ENCODE measurements around the gene SAMD14. TPM values are rescaled to one million over a fixed set of nuclear protein-coding genes. Genes with fewer than 3 reads are reported as not detected.

The SAMD14 gene
- total RNA-seq, 1 donor from 2014 or later, result 21.5 TPM

- intact Hi-C loops (cut with DNase I), result no loop called here
- no peaks in the 10 kb centered on the region for H3K27me3 ChIP-seq
- H3K4me3 ChIP-seq, result no peak overlapping the region
- no peaks in the 10 kb centered on the region for H3K4me1 ChIP-seq
- H3K9me3 ChIP-seq, result no peaks in the 10 kb centered on the region
- no peak overlapping the region for H3K27ac ChIP-seq
- ATAC-seq (no peak), DNase-seq (no peak)
- H3K36me3 ChIP-seq, result peaks cover 92% of the 10 kb centered on the region
- TF ChIP-seq, protein P1, sequence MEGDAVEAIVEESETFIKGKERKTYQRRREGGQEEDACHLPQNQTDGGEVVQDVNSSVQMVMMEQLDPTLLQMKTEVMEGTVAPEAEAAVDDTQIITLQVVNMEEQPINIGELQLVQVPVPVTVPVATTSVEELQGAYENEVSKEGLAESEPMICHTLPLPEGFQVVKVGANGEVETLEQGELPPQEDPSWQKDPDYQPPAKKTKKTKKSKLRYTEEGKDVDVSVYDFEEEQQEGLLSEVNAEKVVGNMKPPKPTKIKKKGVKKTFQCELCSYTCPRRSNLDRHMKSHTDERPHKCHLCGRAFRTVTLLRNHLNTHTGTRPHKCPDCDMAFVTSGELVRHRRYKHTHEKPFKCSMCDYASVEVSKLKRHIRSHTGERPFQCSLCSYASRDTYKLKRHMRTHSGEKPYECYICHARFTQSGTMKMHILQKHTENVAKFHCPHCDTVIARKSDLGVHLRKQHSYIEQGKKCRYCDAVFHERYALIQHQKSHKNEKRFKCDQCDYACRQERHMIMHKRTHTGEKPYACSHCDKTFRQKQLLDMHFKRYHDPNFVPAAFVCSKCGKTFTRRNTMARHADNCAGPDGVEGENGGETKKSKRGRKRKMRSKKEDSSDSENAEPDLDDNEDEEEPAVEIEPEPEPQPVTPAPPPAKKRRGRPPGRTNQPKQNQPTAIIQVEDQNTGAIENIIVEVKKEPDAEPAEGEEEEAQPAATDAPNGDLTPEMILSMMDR (IDR thresholded peaks at IDR 0.05), result no peak
Measured at GRCh38 chr17:50072925-50073324, 57.0 kb downstream of the SAMD14 start.

DNA sequence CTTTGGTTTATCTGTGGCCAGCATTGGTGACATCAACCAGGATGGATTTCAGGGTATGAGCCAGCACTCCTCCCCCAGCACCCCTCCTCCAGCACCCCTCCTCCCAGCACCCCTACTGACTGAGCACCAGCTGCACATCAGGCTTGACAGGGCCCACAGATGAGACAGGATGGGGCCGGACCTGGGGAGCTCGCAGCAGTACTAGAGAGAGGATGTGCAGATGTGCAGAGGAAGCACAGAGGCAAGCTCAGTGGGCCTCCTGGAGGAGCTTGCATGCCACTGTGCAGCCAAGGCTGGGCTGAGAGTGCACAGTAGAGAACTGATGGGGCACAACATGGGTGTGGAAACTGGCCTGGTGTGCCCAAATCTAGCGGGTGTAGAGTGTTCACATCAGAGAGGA is 57.8 kb downstream of the SAMD14 start:
- intact Hi-C loops (cut with DNase I), result no loop called here
- H3K4me1 ChIP-seq, result no peaks in the 10 kb centered on the region
- DNase-seq (no peak), ATAC-seq (no peak)
- no peak overlapping the region for H3K27ac ChIP-seq
- TF ChIP-seq, protein P1 (IDR thresholded peaks at IDR 0.05), result no peak
- H3K4me3 ChIP-seq, result no peak overlapping the region
- peaks cover 92% of the 10 kb centered on the region for H3K36me3 ChIP-seq
- H3K27me3 ChIP-seq, result no peaks in the 10 kb centered on the region
- no peaks in the 10 kb centered on the region for H3K9me3 ChIP-seq

DNA sequence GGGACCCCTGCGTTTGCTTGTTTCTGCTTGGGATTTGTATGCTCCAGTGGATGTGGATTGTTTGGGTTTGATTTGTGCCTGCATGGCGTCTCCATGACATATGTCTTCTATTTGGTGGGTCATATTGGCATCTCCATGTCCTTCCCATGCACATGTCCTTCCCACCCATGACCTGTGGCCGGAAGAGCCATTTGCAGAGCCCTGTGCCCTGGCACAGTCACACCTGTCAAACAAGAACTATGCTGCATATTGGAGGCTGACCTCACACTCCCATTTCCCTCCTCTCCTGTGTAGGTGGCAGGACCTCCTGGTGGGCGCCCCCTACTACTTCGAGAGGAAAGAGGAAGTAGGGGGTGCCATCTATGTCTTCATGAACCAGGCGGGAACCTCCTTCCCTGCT is 58.3 kb downstream of the SAMD14 start:
- no peak overlapping the region for H3K27ac ChIP-seq
- intact Hi-C loops (cut with DNase I), result no loop called here
- DNase-seq (no peak), ATAC-seq (no peak)
- TF ChIP-seq, protein P1 (IDR thresholded peaks at IDR 0.05), result no peak
- H3K27me3 ChIP-seq, result no peaks in the 10 kb centered on the region
- no peaks in the 10 kb centered on the region for H3K4me1 ChIP-seq
- H3K4me3 ChIP-seq, result no peak overlapping the region
- no peaks in the 10 kb centered on the region for H3K9me3 ChIP-seq
- peaks cover 92% of the 10 kb centered on the region for H3K36me3 ChIP-seq

GRCh38 chr17:50070908-50071680 is 58.9 kb downstream of the SAMD14 start:
- TF ChIP-seq, protein P1 (IDR thresholded peaks at IDR 0.05), result no peak
- Histone ChIP-seq H3K9me3 (no peaks in the 10 kb centered on the region), H3K4me1 (no peaks in the 10 kb centered on the region), H3K27ac (no peak overlapping the region), H3K27me3 (no peaks in the 10 kb centered on the region), H3K4me3 (no peak overlapping the region), H3K36me3 (peaks cover 89% of the 10 kb centered on the region)
- intact Hi-C loops (cut with DNase I), result no loop called here
- ATAC-seq (no peak), DNase-seq (no peak)

GRCh38 chr17:50067996-50068395 is 62.0 kb downstream of the SAMD14 start:
- intact Hi-C loops (cut with DNase I), result no loop called here
- Histone ChIP-seq H3K9me3 (no peaks in the 10 kb centered on the region), H3K36me3 (peaks cover 60% of the 10 kb centered on the region), H3K27ac (no peak overlapping the region), H3K4me3 (no peak overlapping the region), H3K4me1 (peaks cover 25% of the 10 kb centered on the region), H3K27me3 (no peaks in the 10 kb centered on the region)
- TF ChIP-seq, protein P1 (IDR thresholded peaks at IDR 0.05), result no peak
- DNase-seq (no peak), ATAC-seq (no peak)
